K562 (cell line): ENCODE measurements around the gene TBRG1. TPM values are rescaled to one million over a fixed set of nuclear protein-coding genes. Genes with fewer than 3 reads are reported as not detected.

Experiments used
- ATAC-seq: fragments of 200-7000 bp; cut with Tn5 transposase; 3 replicates; pipeline ENCODE4 v1.9.1; 2020; ENCODE audit warnings: moderate library complexity
- BruUV-seq: library from RNA; stranded (reverse); fragments of 400-500 nt; replicated peaks from 2 replicates; lab custom pipeline; 2021; lab: Mats Ljungman, UMichigan
- CTCF ChIA-PET: fragments of 300-600 bp; formaldehyde crosslinking; extraction: SDS; loops from one replicate; lab custom pipeline; 2021; ENCODE audit warnings: low intra/inter-chr PET ratio; lab: Yijun Ruan, JAX
- POLR2A ChIA-PET: fragments of 300-600, 350-650 bp; sonication (Branson Sonifier 250); formaldehyde crosslinking; extraction: SDS; loops from one replicate; lab custom pipeline; 2021; ENCODE audit warnings: antibody characterized with exemption, inconsistent platforms; lab: Yijun Ruan, JAX
- DNase-seq, 4 experiments: peaks; one replicate each; pipeline versions ENCODE4 v3.0.0 to v3.0.0-alpha.2; 2011 to 2018; ENCODE audit warnings: low spot score in 3 of 4, mixed read lengths in 3 of 4; ENCODE audit errors: extremely low read depth in 1 of 4
- FAIRE-seq: peaks from 2 replicates; lab custom pipeline; 2011; peaks lifted over from hg19 to GRCh38; lab: Jason Lieb, UNC
- H2AFZ ChIP-seq: 2 replicates; pipeline ENCODE4 v1.6.0; 2011; ENCODE audit warnings: low read depth, low read length, control low read depth, inconsistent platforms
- H3K27ac ChIP-seq: fragments of 200-600 bp; 3 replicates; pipeline ENCODE4 v1.8.0; 2011; ENCODE audit warnings: low read depth, mild to moderate bottlenecking, control low read depth, inconsistent platforms, low read length, moderate library complexity, mixed read lengths; ENCODE audit errors: extremely low read depth
- H3K27me3 ChIP-seq, 2 experiments: fragments of 300-600 bp in 1 of 2; 2 replicates in 1 of 2; 3 replicates in 1 of 2; pipeline versions ENCODE4 v1.6.0 to v1.8.0; 2011; ENCODE audit warnings: inconsistent platforms in 2 of 2, low read length in 2 of 2, mild to moderate bottlenecking in 1 of 2, mixed read lengths in 1 of 2, moderate library complexity in 1 of 2; ENCODE audit not compliant: control insufficient read depth in 2 of 2, insufficient read depth in 2 of 2
- H3K36me3 ChIP-seq: fragments of 300-600 bp; 3 replicates; pipeline ENCODE4 v1.8.0; 2011; ENCODE audit warnings: mild to moderate bottlenecking, low read length, inconsistent platforms; ENCODE audit not compliant: control insufficient read depth, insufficient read depth
- H3K4me1 ChIP-seq, 2 experiments: fragments of 200-600 bp in 1 of 2; replicated peaks in 1 of 2; 2 replicates in 1 of 2; 3 replicates in 1 of 2; pipeline versions ENCODE4 v1.5.1 to v1.8.0; 2011; ENCODE audit warnings: inconsistent platforms in 2 of 2, low read length in 2 of 2, mild to moderate bottlenecking in 1 of 2, mixed read lengths in 1 of 2, moderate library complexity in 1 of 2; ENCODE audit not compliant: control insufficient read depth in 2 of 2, insufficient read depth in 2 of 2
- H3K4me2 ChIP-seq: 2 replicates; pipeline ENCODE4 v1.6.1; 2011; ENCODE audit warnings: low read length, control low read depth, inconsistent platforms, mixed read lengths; ENCODE audit not compliant: insufficient read depth
- H3K4me3 ChIP-seq: fragments of 200-600 bp; sonication (generic), shearing (Covaris generic); 2 replicates; pipeline ENCODE4 v1.5.1; 2016; ENCODE audit warnings: control low read depth, inconsistent platforms
- H3K79me2 ChIP-seq: fragments of 200-600 bp; 3 replicates; pipeline ENCODE4 v1.8.0; 2011; ENCODE audit warnings: low read length, inconsistent platforms; ENCODE audit not compliant: control insufficient read depth, insufficient read depth
- H3K9ac ChIP-seq, 2 experiments: 2 replicates each; pipeline versions ENCODE4 v1.6.0 to v1.6.1; 2011; ENCODE audit warnings: low read depth in 2 of 2, low read length in 2 of 2, control low read depth in 1 of 2, inconsistent platforms in 1 of 2, mild to moderate bottlenecking in 1 of 2, mixed read lengths in 1 of 2; ENCODE audit not compliant: insufficient read depth in 1 of 2
- H3K9me1 ChIP-seq: one replicate; pipeline ENCODE4 v1.6.0; 2011; ENCODE audit warnings: inconsistent platforms, mild to moderate bottlenecking, low read length, moderate library complexity; ENCODE audit not compliant: control insufficient read depth, insufficient read depth
- H3K9me3 ChIP-seq: replicated peaks from 2 replicates; pipeline ENCODE4 v1.5.1; 2011; ENCODE audit warnings: low read depth, low read length, inconsistent platforms; ENCODE audit not compliant: control insufficient read depth, insufficient read depth
- H4K20me1 ChIP-seq: replicated peaks from 2 replicates; pipeline ENCODE4 v1.6.1; 2011; ENCODE audit warnings: low read length, inconsistent platforms, mixed read lengths; ENCODE audit not compliant: control insufficient read depth, insufficient read depth
- CBFA2T3 ChIP-seq: fragments of 450-650 bp; IDR thresholded peaks from 2 replicates; pipeline ENCODE4 v1.6.1; 2017
- ELF1 ChIP-seq: fragments of 200-800 bp; sonication (Bioruptor generic); IDR thresholded peaks from 2 replicates; pipeline ENCODE4 v1.6.1; 2016; ENCODE audit warnings: missing genetic modification characterization, missing compliant biosample characterization
- FOS ChIP-seq: IDR thresholded peaks from 3 replicates; pipeline ENCODE4 v1.6.1; 2011; ENCODE audit not compliant: insufficient read length; ENCODE audit errors: extremely low read depth
- FOXJ3 ChIP-seq: sonication (generic); formaldehyde crosslinking; IDR thresholded peaks from 2 replicates; pipeline ENCODE4 v1.4.0; 2020; ENCODE audit warnings: mild to moderate bottlenecking, missing genetic modification reagents
- GATAD2A ChIP-seq: fragments of 450-650 bp; IDR thresholded peaks from 2 replicates; pipeline ENCODE4 v1.6.1; 2017
- HCFC1 ChIP-seq: IDR thresholded peaks from 2 replicates; pipeline ENCODE4 v1.6.1; 2012; ENCODE audit warnings: low read depth, low read length, improper control_type of control experiment
- KLF1 ChIP-seq: fragments of 450-650 bp; IDR thresholded peaks from 2 replicates; pipeline ENCODE4 v1.6.1; 2016; ENCODE audit warnings: missing genetic modification characterization, missing compliant biosample characterization
- KLF10 ChIP-seq: fragments of 250-450 bp; sonication (Bioruptor Pico); IDR thresholded peaks from 2 replicates; pipeline ENCODE4 v1.6.1; 2021; ENCODE audit warnings: matching md5 sums
- MYC ChIP-seq, 2 experiments: fragments of 250-450 bp in 1 of 2; sonication (Bioruptor Pico) in 1 of 2; IDR thresholded peaks; 2 replicates each; pipeline versions ENCODE4 v1.5.1 to v1.6.1; 2012 to 2021; ENCODE audit warnings: low read depth in 2 of 2, borderline replicate concordance in 1 of 2, improper control_type of control experiment in 1 of 2, low read length in 1 of 2, mild to moderate bottlenecking in 1 of 2, moderate library complexity in 1 of 2
- NCOA2 ChIP-seq, 2 experiments: fragments of 450-650 bp; IDR thresholded peaks; 2 replicates each; pipeline ENCODE4 v1.6.1; 2018; ENCODE audit warnings: mild to moderate bottlenecking in 2 of 2, moderate library complexity in 1 of 2; ENCODE audit not compliant: partially characterized antibody in 2 of 2
- NR2F6 ChIP-seq: fragments of 450-650 bp; formaldehyde crosslinking; IDR thresholded peaks from 2 replicates; pipeline ENCODE4 v1.4.0; 2020; ENCODE audit warnings: mild to moderate bottlenecking
- NRF1 ChIP-seq, 2 experiments: fragments of 450-650 bp; IDR thresholded peaks in 1 of 2; conservative IDR thresholded peaks in 1 of 2; 2 replicates each; pipeline ENCODE4 v1.6.1; 2014; ENCODE audit warnings: mild to moderate bottlenecking in 2 of 2
- PHF8 ChIP-seq: fragments of 200-600 bp; sonication (generic); IDR thresholded peaks from 2 replicates; pipeline ENCODE4 v1.6.1; 2012; ENCODE audit warnings: mixed run types, mild to moderate bottlenecking, inconsistent platforms, low read length, moderate library complexity, borderline replicate concordance
- POLR2B ChIP-seq: fragments of 450-650 bp; IDR thresholded peaks from 2 replicates; pipeline ENCODE4 v1.6.1; 2018; ENCODE audit warnings: low read depth; ENCODE audit not compliant: partially characterized antibody
- YY1 ChIP-seq, 3 experiments: IDR thresholded peaks; 2 replicates each; pipeline ENCODE4 v1.6.1; 2011; ENCODE audit warnings: low read length in 2 of 3, mild to moderate bottlenecking in 2 of 3, moderate library complexity in 2 of 3, borderline replicate concordance in 1 of 3, control low read depth in 1 of 3, low read depth in 1 of 3; ENCODE audit not compliant: insufficient read depth in 3 of 3, insufficient replicate concordance in 2 of 3, control insufficient read depth in 1 of 3, insufficient read length in 1 of 3; ENCODE audit errors: extremely low read depth in 1 of 3
- ZBTB17 ChIP-seq: fragments of 450-650 bp; formaldehyde crosslinking; IDR thresholded peaks from 2 replicates; pipeline ENCODE4 v1.4.0; 2020; ENCODE audit warnings: mild to moderate bottlenecking
- ZNF165 ChIP-seq: fragments of 250-450 bp; sonication (Bioruptor Pico); IDR thresholded peaks from 2 replicates; pipeline ENCODE4 v1.4.0; 2020; ENCODE audit warnings: borderline replicate concordance
- ZNF311 ChIP-seq: fragments of 250-450 bp; sonication (Bioruptor Pico); IDR thresholded peaks from 2 replicates; pipeline ENCODE4 v1.4.0; 2020; ENCODE audit warnings: mild to moderate bottlenecking, moderate library complexity
- ZNF699 ChIP-seq: fragments of 250-450 bp; sonication (Bioruptor Pico); IDR thresholded peaks from 2 replicates; pipeline ENCODE4 v1.8.0; 2021; ENCODE audit warnings: mild to moderate bottlenecking, moderate library complexity; ENCODE audit not compliant: insufficient replicate concordance
- ZSCAN29 ChIP-seq: fragments of 450-650 bp; IDR thresholded peaks from 2 replicates; pipeline ENCODE4 v1.6.1; 2017
- WGBS: fragments of 100-300 bp; shearing (Covaris generic); methylation state at CpG from one replicate; pipeline ENCODE4 v1.1.6; 2016; ENCODE audit warnings: low coverage, mixed read lengths; ENCODE audit not compliant: insufficient coverage; ENCODE audit errors: missing lambda C conversion rate; 5-methylcytosine and 5-hydroxymethylcytosine counted together
- in situ Hi-C: fragments of 300-500 bp; cut with MboI; formaldehyde crosslinking; loops from 4 replicates; pipeline ENCODE4 v1.15.0; 2018; ENCODE audit warnings: inconsistent platforms, mixed read lengths
- intact Hi-C: fragments of 100-400 bp; cut with micrococcal nuclease; formaldehyde crosslinking; loops from 2 replicates; pipeline ENCODE4 v1.14.2; 2022
- polyA plus RNA-seq, 8 experiments: library from polyadenylated mRNA; depleted of rRNA in 4 of 8; stranded (reverse) in 5 of 8; unstranded in 3 of 8; fragments of >200 nt; fragmentation: Nextera tagmentation in 2 of 8; fragmentation: Illumina TruSeq in 1 of 8; extraction: Ambion mirVana in 2 of 8; extraction: Trizol in 1 of 8; gene quantifications; 2 replicates each; pipeline versions ENCODE4 v1.2.1 to v1.2.3, GENCODE V29; 2011 to 2014; ENCODE audit warnings: inconsistent platforms in 1 of 8, missing spikeins in 1 of 8
- total RNA-seq, 7 experiments: library from RNA; depleted of rRNA in 6 of 7; stranded (reverse); fragments of >200 nt in 6 of 7; fragmentation: Illumina TruSeq in 2 of 7; extraction: Trizol in 2 of 7; gene quantifications; 2 replicates each; pipeline versions ENCODE4 v1.2.1 to v1.2.3, GENCODE V29; 2011 to 2021; ENCODE audit warnings: low replicate concordance in 1 of 7

Gene TBRG1
- total and polyA plus RNA-seq, 9 of the 15 experiments (the other 6 are each of a cell fraction or from before 2014, with no cell fraction given) = 8.7 to 30.0 (median 20.2) TPM

DNA sequence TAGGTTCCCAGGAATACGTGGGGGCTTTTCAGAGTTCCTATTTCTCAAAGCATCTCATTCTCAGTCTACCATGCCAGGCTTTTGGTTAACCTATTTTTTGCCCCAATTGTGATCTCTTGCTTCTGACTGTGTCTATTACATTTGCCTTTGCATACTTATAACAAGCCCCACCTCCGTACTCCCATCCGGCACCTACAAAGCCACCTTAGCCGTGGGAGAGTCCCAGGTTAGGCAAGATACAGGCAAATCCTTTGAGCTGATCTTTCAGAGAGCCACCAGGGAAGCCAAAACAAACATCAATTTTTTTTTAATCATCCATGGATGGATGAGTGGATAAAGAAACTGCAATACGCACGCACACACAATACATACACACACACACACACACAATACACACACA lies 30.0 kb upstream of the TBRG1 start:
- DNase-seq (no peak), ATAC-seq (no peak), FAIRE-seq (no peak)
- no TSS peak for BruUV-seq
- H3K9ac ChIP-seq = no peak overlapping the region
- POLR2A ChIA-PET = no interaction called here
- CTCF ChIA-PET = no interaction called here
- H3K4me2 ChIP-seq = no peak overlapping the region
- 32% methylated on average over 6 of the region's 6 CpGs for WGBS
- no peaks in the 10 kb centered on the region for H3K4me1 ChIP-seq
- no peak overlapping the region for H3K4me3 ChIP-seq
- H3K27ac ChIP-seq = no peak overlapping the region
- H2AFZ ChIP-seq = no peak overlapping the region
- H3K9me1 ChIP-seq = no peaks in the 10 kb centered on the region
- H3K9me3 ChIP-seq = no peaks in the 10 kb centered on the region
- in situ Hi-C loops = loop anchor here (25.0 kb wide), 1 partner anchor 530 kb away; no protein-coding TSS in a partner anchor
- no peak for TF ChIP-seq FOS
- no peak for TF ChIP-seq FOXJ3 (CRISPR knock-in tag)
- TF ChIP-seq POLR2B = no peak
- no peak for TF ChIP-seq ELF1 (tag)
- TF ChIP-seq ZBTB17 (CRISPR knock-in tag) = no peak
- TF ChIP-seq CBFA2T3 = no peak
- no peak for TF ChIP-seq ZSCAN29
- no peak for TF ChIP-seq ZNF699 (CRISPR knock-in tag)
- no peak for TF ChIP-seq KLF10 (CRISPR knock-in tag)
- no peak for TF ChIP-seq GATAD2A
- no peak for TF ChIP-seq ZNF165 (CRISPR knock-in tag)
- TF ChIP-seq NCOA2 (IDR thresholded peaks at IDR 0.05; ENCODE audit: partially characterized antibody in 2 of 2) = no peak
- TF ChIP-seq NR2F6 (CRISPR knock-in tag) = no peak
- no peak for TF ChIP-seq MYC (IDR thresholded peaks at IDR 0.05; ENCODE audit: low read depth, low read length)
- no peak for TF ChIP-seq MYC (CRISPR knock-in tag; IDR thresholded peaks at IDR 0.05; ENCODE audit: borderline replicate concordance, low read depth)
- TF ChIP-seq YY1 (IDR thresholded peaks at IDR 0.05; ENCODE audit: borderline replicate concordance in 1 of 3, control insufficient read depth in 1 of 3, extremely low read depth in 1 of 3, insufficient read depth in 3 of 3, insufficient read length in 1 of 3, insufficient replicate concordance in 2 of 3, low read depth in 1 of 3, low read length in 2 of 3) = no peak
- no peak for TF ChIP-seq PHF8
- no peak for TF ChIP-seq ZNF311 (CRISPR knock-in tag)
- no peak for TF ChIP-seq NRF1 (conservative IDR thresholded peaks at IDR 0.05 in 1 of 2, IDR thresholded peaks at IDR 0.05 in 1 of 2)
- no peak for TF ChIP-seq KLF1
- no peak for TF ChIP-seq HCFC1
- no peaks in the 10 kb centered on the region for H3K79me2 ChIP-seq
- intact Hi-C loops = no loop called here
- H3K27me3 ChIP-seq = peaks cover 0 to 3% of the 10 kb centered on the region in 2 experiments; a peak in 2 of 5 replicates
- H3K36me3 ChIP-seq = no peaks in the 10 kb centered on the region
- H4K20me1 ChIP-seq = no peaks in the 10 kb centered on the region
